IPS-15b (cell line): Measurements from ENCODE around the gene UMODL1.

ENCODE experiments used
- H3K27me3 ChIP-seq: one replicate; pipeline ENCODE4 v1.6.1; 2013; ENCODE audit warnings: low read length; ENCODE audit not compliant: control insufficient read depth, insufficient read depth
- H3K36me3 ChIP-seq: one replicate; pipeline ENCODE4 v1.6.1; 2013; ENCODE audit warnings: low read length; ENCODE audit not compliant: control insufficient read depth, insufficient read depth
- H3K4me1 ChIP-seq: one replicate; pipeline ENCODE4 v1.6.1; 2013; ENCODE audit warnings: mild to moderate bottlenecking, low read length; ENCODE audit not compliant: control insufficient read depth, insufficient read depth
- H3K4me3 ChIP-seq: one replicate; pipeline ENCODE4 v1.5.1; 2013; ENCODE audit warnings: low read depth, low read length
- H3K9ac ChIP-seq: one replicate; pipeline ENCODE4 v1.6.1; 2013; ENCODE audit warnings: low read depth, mild to moderate bottlenecking, low read length
- H3K9me3 ChIP-seq: one replicate; pipeline ENCODE4 v1.6.1; 2013; ENCODE audit warnings: mild to moderate bottlenecking, low read length; ENCODE audit not compliant: control insufficient read depth, insufficient read depth

The UMODL1 gene

GRCh38 chr21:42163511-42163863 lies 92.4 kb downstream of the UMODL1 start:
- H3K9ac ChIP-seq, result no peak overlapping the region
- no peak overlapping the region for H3K4me3 ChIP-seq
- H3K36me3 ChIP-seq, result no peaks in the 10 kb centered on the region
- H3K4me1 ChIP-seq, result no peaks in the 10 kb centered on the region
- H3K9me3 ChIP-seq, result no peaks in the 10 kb centered on the region
- no peaks in the 10 kb centered on the region for H3K27me3 ChIP-seq

GRCh38 chr21:42164064-42164789 lies 93.1 kb downstream of the UMODL1 start:
- no peaks in the 10 kb centered on the region for H3K27me3 ChIP-seq
- no peak overlapping the region for H3K9ac ChIP-seq
- H3K4me1 ChIP-seq, result no peaks in the 10 kb centered on the region
- H3K9me3 ChIP-seq, result no peaks in the 10 kb centered on the region
- no peaks in the 10 kb centered on the region for H3K36me3 ChIP-seq
- no peak overlapping the region for H3K4me3 ChIP-seq

- Histone ChIP-seq H3K9ac (no peak overlapping the region), H3K27me3 (no peaks in the 10 kb centered on the region), H3K9me3 (no peaks in the 10 kb centered on the region), H3K4me3 (no peak overlapping the region), H3K4me1 (no peaks in the 10 kb centered on the region), H3K36me3 (no peaks in the 10 kb centered on the region)
Observed at GRCh38 chr21:42164818-42165217, 93.7 kb downstream of the UMODL1 start.

- Histone ChIP-seq H3K4me1 (no peaks in the 10 kb centered on the region), H3K27me3 (no peaks in the 10 kb centered on the region), H3K4me3 (no peak overlapping the region), H3K9ac (no peak overlapping the region), H3K9me3 (no peaks in the 10 kb centered on the region), H3K36me3 (no peaks in the 10 kb centered on the region)
Observed at GRCh38 chr21:42165901-42166300, 94.8 kb downstream of the UMODL1 start.

- no peaks in the 10 kb centered on the region for H3K27me3 ChIP-seq
- no peaks in the 10 kb centered on the region for H3K9me3 ChIP-seq
- H3K4me1 ChIP-seq, result no peaks in the 10 kb centered on the region
- no peaks in the 10 kb centered on the region for H3K36me3 ChIP-seq
- H3K9ac ChIP-seq, result no peak overlapping the region
- H3K4me3 ChIP-seq, result no peak overlapping the region
Observed at GRCh38 chr21:42169758-42170157, 98.6 kb downstream of the UMODL1 start.

GRCh38 chr21:42171091-42172053 lies 100.3 kb downstream of the UMODL1 start:
- H3K9me3 ChIP-seq, result no peaks in the 10 kb centered on the region
- H3K4me3 ChIP-seq, result no peak overlapping the region
- no peaks in the 10 kb centered on the region for H3K27me3 ChIP-seq
- H3K9ac ChIP-seq, result no peak overlapping the region
- H3K36me3 ChIP-seq, result no peaks in the 10 kb centered on the region
- H3K4me1 ChIP-seq, result no peaks in the 10 kb centered on the region

- H3K9me3 ChIP-seq, result no peaks in the 10 kb centered on the region
- H3K36me3 ChIP-seq, result no peaks in the 10 kb centered on the region
- no peaks in the 10 kb centered on the region for H3K27me3 ChIP-seq
- no peak overlapping the region for H3K9ac ChIP-seq
- H3K4me1 ChIP-seq, result no peaks in the 10 kb centered on the region
- H3K4me3 ChIP-seq, result no peak overlapping the region
Observed at GRCh38 chr21:42172596-42173483, 101.7 kb downstream of the UMODL1 start.

- Histone ChIP-seq H3K4me1 (no peaks in the 10 kb centered on the region), H3K9me3 (no peaks in the 10 kb centered on the region), H3K4me3 (no peak overlapping the region), H3K27me3 (no peaks in the 10 kb centered on the region), H3K36me3 (no peaks in the 10 kb centered on the region), H3K9ac (no peak overlapping the region)
Observed at GRCh38 chr21:42174173-42174572, 103.1 kb downstream of the UMODL1 start.

- no peaks in the 10 kb centered on the region for H3K36me3 ChIP-seq
- H3K9me3 ChIP-seq, result no peaks in the 10 kb centered on the region
Observed at GRCh38 chr21:42175110-42175710, 104.1 kb downstream of the UMODL1 start.

GRCh38 chr21:42176859-42177258 lies 105.7 kb downstream of the UMODL1 start:
- Histone ChIP-seq H3K27me3 (no peaks in the 10 kb centered on the region), H3K9ac (no peak overlapping the region), H3K4me1 (no peaks in the 10 kb centered on the region), H3K4me3 (no peak overlapping the region), H3K9me3 (no peaks in the 10 kb centered on the region), H3K36me3 (no peaks in the 10 kb centered on the region)

More at GRCh38 chr21:42175110-42175710, 104.1 kb downstream of the UMODL1 start:
- no peak overlapping the region for H3K4me3 ChIP-seq
- H3K4me1 ChIP-seq, result no peaks in the 10 kb centered on the region
- H3K27me3 ChIP-seq, result no peaks in the 10 kb centered on the region
- no peak overlapping the region for H3K9ac ChIP-seq

GRCh38 chr21:42179316-42179715 lies 108.2 kb downstream of the UMODL1 start:
- no peaks in the 10 kb centered on the region for H3K27me3 ChIP-seq
- no peaks in the 10 kb centered on the region for H3K4me1 ChIP-seq
- no peak overlapping the region for H3K4me3 ChIP-seq
- H3K9me3 ChIP-seq, result no peaks in the 10 kb centered on the region
- H3K36me3 ChIP-seq, result no peaks in the 10 kb centered on the region
- H3K9ac ChIP-seq, result no peak overlapping the region
